ENCODE results near the gene ABCD1.
"Not testable (repeated sequence)": the region's sequence is repeated elsewhere in the genome, so short reads cannot be mapped to it uniquely, and the experiment has no call there.

Gene ABCD1

GRCh38 chrX:153694687-153695270 lies 29.9 kb upstream of the ABCD1 start:
- DNase-seq = no peak

- no peak for DNase-seq
These were observed 28.6 kb upstream of the ABCD1 start for GRCh38 chrX:153696100-153696499.

- DNase-seq = not testable (repeated sequence)
These were observed 28.1 kb upstream of the ABCD1 start for GRCh38 chrX:153696538-153696937.

- DNase-seq = not testable (repeated sequence)
These were observed 27.5 kb upstream of the ABCD1 start for GRCh38 chrX:153696986-153697722.

- DNase-seq = no peak
These were observed 26.5 kb upstream of the ABCD1 start for GRCh38 chrX:153697924-153698865.

- not testable (repeated sequence) for DNase-seq
These were observed 25.4 kb upstream of the ABCD1 start for GRCh38 chrX:153699210-153699783.

- DNase-seq = not testable (repeated sequence)
These were observed 24.8 kb upstream of the ABCD1 start for GRCh38 chrX:153699784-153700371.

- DNase-seq = no peak
These were observed 24.2 kb upstream of the ABCD1 start for GRCh38 chrX:153700376-153700945.

GRCh38 chrX:153700967-153701366 lies 23.7 kb upstream of the ABCD1 start:
- no peak for DNase-seq

- DNase-seq = no peak
These were observed 22.9 kb upstream of the ABCD1 start for GRCh38 chrX:153701706-153702105.

- no peak for DNase-seq
These were observed 22.2 kb upstream of the ABCD1 start for GRCh38 chrX:153702336-153703035.

GRCh38 chrX:153703036-153703370 lies 21.7 kb upstream of the ABCD1 start:
- DNase-seq = no peak

GRCh38 chrX:153704021-153704526 lies 20.6 kb upstream of the ABCD1 start:
- DNase-seq = no peak

GRCh38 chrX:153704631-153705402 lies 19.8 kb upstream of the ABCD1 start:
- not testable (repeated sequence) for DNase-seq

- DNase-seq = not testable (repeated sequence)
These were observed 19.1 kb upstream of the ABCD1 start for GRCh38 chrX:153705403-153706060.

- no peak for DNase-seq
These were observed 17.9 kb upstream of the ABCD1 start for GRCh38 chrX:153706799-153707198.

- no peak for DNase-seq
These were observed 17.2 kb upstream of the ABCD1 start for GRCh38 chrX:153707406-153707805.

GRCh38 chrX:153708415-153708814 lies 16.2 kb upstream of the ABCD1 start:
- DNase-seq = peak; percentile 30

GRCh38 chrX:153709726-153710674 lies 14.7 kb upstream of the ABCD1 start:
- DNase-seq = no peak

All from NCI-H1694 (cell line).